ENCODE results near the gene USP40.

DNA sequence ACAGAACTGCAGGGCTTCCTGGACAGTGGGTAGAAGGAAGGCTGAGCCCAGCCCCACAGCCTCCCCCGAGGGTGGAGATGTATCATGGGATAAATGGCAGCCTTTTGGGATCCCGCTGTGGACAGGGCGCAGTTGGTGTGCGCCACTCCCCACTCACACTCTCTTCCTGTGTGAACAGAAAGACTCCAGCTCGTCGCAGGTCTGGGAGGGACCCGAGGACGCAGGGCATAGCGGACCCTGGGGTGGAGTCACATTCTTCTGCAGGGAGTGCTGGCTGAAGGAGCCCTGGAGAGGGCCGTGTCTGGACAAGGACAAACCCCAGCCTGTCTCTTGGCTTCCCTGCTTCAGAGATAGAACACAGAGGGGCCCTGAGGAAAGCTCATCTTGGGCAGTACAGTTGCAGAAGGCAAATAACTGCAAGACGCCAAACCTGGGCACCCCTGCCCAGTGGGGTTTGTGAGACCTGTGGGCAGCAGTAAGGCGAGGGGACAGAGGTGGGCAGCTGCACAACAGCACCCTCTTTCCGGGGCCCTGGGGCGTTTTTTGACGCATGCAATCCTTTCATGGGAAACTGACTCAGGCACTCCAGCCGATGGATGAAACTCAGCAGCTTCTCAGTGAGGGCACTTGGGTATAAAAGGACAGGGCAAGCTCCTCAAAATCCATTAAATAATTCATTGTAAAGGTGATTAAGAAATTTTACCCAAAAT is 101.9 kb downstream of the USP40 start:
- TF ChIP-seq, protein P1, sequence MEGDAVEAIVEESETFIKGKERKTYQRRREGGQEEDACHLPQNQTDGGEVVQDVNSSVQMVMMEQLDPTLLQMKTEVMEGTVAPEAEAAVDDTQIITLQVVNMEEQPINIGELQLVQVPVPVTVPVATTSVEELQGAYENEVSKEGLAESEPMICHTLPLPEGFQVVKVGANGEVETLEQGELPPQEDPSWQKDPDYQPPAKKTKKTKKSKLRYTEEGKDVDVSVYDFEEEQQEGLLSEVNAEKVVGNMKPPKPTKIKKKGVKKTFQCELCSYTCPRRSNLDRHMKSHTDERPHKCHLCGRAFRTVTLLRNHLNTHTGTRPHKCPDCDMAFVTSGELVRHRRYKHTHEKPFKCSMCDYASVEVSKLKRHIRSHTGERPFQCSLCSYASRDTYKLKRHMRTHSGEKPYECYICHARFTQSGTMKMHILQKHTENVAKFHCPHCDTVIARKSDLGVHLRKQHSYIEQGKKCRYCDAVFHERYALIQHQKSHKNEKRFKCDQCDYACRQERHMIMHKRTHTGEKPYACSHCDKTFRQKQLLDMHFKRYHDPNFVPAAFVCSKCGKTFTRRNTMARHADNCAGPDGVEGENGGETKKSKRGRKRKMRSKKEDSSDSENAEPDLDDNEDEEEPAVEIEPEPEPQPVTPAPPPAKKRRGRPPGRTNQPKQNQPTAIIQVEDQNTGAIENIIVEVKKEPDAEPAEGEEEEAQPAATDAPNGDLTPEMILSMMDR (IDR thresholded peaks at IDR 0.05) = no peak
- TF ChIP-seq POLR2AphosphoS5 (IDR thresholded peaks at IDR 0.05) (no peak), POLR2A (IDR thresholded peaks at IDR 0.05; ENCODE audit: low read depth) (no peak)

Measured in esophagus muscularis mucosa (tissue), 3 donors.